ENCODE results near the gene PDE9A.

GRCh38 chr21:42617486-42617885, 35.9 kb upstream of the PDE9A start:
- no peak for TF ChIP-seq POLR2AphosphoS5 (IDR thresholded peaks at IDR 0.05; ENCODE audit: low read depth, low read length)
- TF ChIP-seq POLR2A (IDR thresholded peaks at IDR 0.05; ENCODE audit: low read depth, low read length), result no peak

Data from GM12892 (cell line).